GM23338 (cell line): ENCODE results near the gene TOM1L2.

Experiments used
- CREB1 ChIP-seq: fragments of 250-450 bp; sonication (Bioruptor Pico); IDR thresholded peaks from 2 replicates; pipeline ENCODE4 v1.5.0; 2020; ENCODE audit warnings: low read depth, mild to moderate bottlenecking, moderate library complexity
- CTCF ChIP-seq, 2 experiments: fragments of 200-600 bp in 1 of 2; sonication (generic) in 1 of 2; conservative IDR thresholded peaks; 2 replicates each; pipeline versions ENCODE4 v1.5.1 to v1.6.1; 2016 to 2017; ENCODE audit warnings: antibody characterized with exemption in 2 of 2, low read depth in 2 of 2, mild to moderate bottlenecking in 2 of 2, moderate library complexity in 1 of 2
- EZH2 ChIP-seq: fragments of 200-600 bp; sonication (generic); IDR thresholded peaks from one replicate; pipeline ENCODE4 v1.8.0; 2017; ENCODE audit warnings: antibody characterized with exemption, mild to moderate bottlenecking, low read depth; ENCODE audit not compliant: unreplicated experiment
- EZH2phosphoT487 ChIP-seq: fragments of 200-600 bp; sonication (generic); IDR thresholded peaks from one replicate; pipeline ENCODE4 v1.8.1; 2018; ENCODE audit warnings: antibody characterized with exemption; ENCODE audit not compliant: unreplicated experiment
- JUNB ChIP-seq: IDR thresholded peaks from one replicate; pipeline ENCODE4 v1.6.1; 2016; ENCODE audit warnings: antibody characterized with exemption; ENCODE audit not compliant: unreplicated experiment
- NANOG ChIP-seq: IDR thresholded peaks from 2 replicates; pipeline ENCODE4 v1.6.1; 2016; ENCODE audit warnings: antibody characterized with exemption, borderline replicate concordance
- POLR2AphosphoS5 ChIP-seq: IDR thresholded peaks from 2 replicates; pipeline ENCODE4 v1.6.1; 2016; ENCODE audit warnings: antibody characterized with exemption, low read depth
- REST ChIP-seq: IDR thresholded peaks from one replicate; pipeline ENCODE4 v1.6.1; 2018; ENCODE audit warnings: antibody characterized with exemption; ENCODE audit not compliant: unreplicated experiment
- STAT1 ChIP-seq: IDR thresholded peaks from one replicate; pipeline ENCODE4 v1.6.1; 2016; ENCODE audit warnings: antibody characterized with exemption; ENCODE audit not compliant: unreplicated experiment
- ZNF114 ChIP-seq: fragments of 250-450 bp; sonication (Bioruptor Pico); IDR thresholded peaks from 2 replicates; pipeline ENCODE4 v1.5.0; 2020; ENCODE audit warnings: mild to moderate bottlenecking, moderate library complexity
- ZNF331 ChIP-seq: fragments of 250-450 bp; sonication (Bioruptor Pico); IDR thresholded peaks from 2 replicates; pipeline ENCODE4 v1.5.0; 2020; ENCODE audit warnings: low read depth, mild to moderate bottlenecking, moderate library complexity
- TF ChIP-seq, protein P1 (sequence below): IDR thresholded peaks from 2 replicates; pipeline ENCODE4 v1.6.1; 2016; ENCODE audit warnings: antibody characterized with exemption
- TF ChIP-seq, protein P2 (sequence below): fragments of 250-450 bp; sonication (Bioruptor Pico); IDR thresholded peaks from 2 replicates; pipeline ENCODE4 v1.5.0; 2020; ENCODE audit warnings: mild to moderate bottlenecking, moderate library complexity

DNA sequence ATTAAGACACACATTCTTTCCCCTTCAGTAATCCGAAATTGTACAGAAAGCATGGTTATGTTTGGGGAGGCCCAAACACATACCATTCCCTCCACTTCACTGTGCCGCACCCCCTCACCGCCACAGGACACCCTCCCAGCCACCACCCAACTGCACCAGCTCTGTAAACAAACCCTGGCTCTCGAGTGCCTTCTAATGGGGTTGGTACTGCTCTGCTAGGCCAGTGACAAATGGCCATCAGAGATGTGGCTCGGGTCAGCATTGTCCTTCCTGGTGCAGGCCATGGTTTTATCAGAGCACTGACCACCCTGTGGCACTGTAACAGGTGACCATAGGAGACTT, 111.5 kb downstream of the TOM1L2 start:
- TF ChIP-seq CTCF (conservative IDR thresholded peaks at IDR 0.05; ENCODE audit: low read depth in 2 of 2) (0 out of 4 replicates have a peak, but pooled peaks of 1 of the 2 experiments have one; percentile 5), POLR2AphosphoS5 (no peak), EZH2 (no peak), EZH2phosphoT487 (no peak), CREB1 (CRISPR knock-in tag) (no peak), REST (no peak), JUNB (no peak), ZNF114 (CRISPR knock-in tag) (no peak), NANOG (no peak), STAT1 (no peak), ZNF331 (CRISPR knock-in tag) (no peak)
- TF ChIP-seq, protein P1, sequence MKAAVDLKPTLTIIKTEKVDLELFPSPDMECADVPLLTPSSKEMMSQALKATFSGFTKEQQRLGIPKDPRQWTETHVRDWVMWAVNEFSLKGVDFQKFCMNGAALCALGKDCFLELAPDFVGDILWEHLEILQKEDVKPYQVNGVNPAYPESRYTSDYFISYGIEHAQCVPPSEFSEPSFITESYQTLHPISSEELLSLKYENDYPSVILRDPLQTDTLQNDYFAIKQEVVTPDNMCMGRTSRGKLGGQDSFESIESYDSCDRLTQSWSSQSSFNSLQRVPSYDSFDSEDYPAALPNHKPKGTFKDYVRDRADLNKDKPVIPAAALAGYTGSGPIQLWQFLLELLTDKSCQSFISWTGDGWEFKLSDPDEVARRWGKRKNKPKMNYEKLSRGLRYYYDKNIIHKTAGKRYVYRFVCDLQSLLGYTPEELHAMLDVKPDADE, result no peak
- TF ChIP-seq, protein P2, sequence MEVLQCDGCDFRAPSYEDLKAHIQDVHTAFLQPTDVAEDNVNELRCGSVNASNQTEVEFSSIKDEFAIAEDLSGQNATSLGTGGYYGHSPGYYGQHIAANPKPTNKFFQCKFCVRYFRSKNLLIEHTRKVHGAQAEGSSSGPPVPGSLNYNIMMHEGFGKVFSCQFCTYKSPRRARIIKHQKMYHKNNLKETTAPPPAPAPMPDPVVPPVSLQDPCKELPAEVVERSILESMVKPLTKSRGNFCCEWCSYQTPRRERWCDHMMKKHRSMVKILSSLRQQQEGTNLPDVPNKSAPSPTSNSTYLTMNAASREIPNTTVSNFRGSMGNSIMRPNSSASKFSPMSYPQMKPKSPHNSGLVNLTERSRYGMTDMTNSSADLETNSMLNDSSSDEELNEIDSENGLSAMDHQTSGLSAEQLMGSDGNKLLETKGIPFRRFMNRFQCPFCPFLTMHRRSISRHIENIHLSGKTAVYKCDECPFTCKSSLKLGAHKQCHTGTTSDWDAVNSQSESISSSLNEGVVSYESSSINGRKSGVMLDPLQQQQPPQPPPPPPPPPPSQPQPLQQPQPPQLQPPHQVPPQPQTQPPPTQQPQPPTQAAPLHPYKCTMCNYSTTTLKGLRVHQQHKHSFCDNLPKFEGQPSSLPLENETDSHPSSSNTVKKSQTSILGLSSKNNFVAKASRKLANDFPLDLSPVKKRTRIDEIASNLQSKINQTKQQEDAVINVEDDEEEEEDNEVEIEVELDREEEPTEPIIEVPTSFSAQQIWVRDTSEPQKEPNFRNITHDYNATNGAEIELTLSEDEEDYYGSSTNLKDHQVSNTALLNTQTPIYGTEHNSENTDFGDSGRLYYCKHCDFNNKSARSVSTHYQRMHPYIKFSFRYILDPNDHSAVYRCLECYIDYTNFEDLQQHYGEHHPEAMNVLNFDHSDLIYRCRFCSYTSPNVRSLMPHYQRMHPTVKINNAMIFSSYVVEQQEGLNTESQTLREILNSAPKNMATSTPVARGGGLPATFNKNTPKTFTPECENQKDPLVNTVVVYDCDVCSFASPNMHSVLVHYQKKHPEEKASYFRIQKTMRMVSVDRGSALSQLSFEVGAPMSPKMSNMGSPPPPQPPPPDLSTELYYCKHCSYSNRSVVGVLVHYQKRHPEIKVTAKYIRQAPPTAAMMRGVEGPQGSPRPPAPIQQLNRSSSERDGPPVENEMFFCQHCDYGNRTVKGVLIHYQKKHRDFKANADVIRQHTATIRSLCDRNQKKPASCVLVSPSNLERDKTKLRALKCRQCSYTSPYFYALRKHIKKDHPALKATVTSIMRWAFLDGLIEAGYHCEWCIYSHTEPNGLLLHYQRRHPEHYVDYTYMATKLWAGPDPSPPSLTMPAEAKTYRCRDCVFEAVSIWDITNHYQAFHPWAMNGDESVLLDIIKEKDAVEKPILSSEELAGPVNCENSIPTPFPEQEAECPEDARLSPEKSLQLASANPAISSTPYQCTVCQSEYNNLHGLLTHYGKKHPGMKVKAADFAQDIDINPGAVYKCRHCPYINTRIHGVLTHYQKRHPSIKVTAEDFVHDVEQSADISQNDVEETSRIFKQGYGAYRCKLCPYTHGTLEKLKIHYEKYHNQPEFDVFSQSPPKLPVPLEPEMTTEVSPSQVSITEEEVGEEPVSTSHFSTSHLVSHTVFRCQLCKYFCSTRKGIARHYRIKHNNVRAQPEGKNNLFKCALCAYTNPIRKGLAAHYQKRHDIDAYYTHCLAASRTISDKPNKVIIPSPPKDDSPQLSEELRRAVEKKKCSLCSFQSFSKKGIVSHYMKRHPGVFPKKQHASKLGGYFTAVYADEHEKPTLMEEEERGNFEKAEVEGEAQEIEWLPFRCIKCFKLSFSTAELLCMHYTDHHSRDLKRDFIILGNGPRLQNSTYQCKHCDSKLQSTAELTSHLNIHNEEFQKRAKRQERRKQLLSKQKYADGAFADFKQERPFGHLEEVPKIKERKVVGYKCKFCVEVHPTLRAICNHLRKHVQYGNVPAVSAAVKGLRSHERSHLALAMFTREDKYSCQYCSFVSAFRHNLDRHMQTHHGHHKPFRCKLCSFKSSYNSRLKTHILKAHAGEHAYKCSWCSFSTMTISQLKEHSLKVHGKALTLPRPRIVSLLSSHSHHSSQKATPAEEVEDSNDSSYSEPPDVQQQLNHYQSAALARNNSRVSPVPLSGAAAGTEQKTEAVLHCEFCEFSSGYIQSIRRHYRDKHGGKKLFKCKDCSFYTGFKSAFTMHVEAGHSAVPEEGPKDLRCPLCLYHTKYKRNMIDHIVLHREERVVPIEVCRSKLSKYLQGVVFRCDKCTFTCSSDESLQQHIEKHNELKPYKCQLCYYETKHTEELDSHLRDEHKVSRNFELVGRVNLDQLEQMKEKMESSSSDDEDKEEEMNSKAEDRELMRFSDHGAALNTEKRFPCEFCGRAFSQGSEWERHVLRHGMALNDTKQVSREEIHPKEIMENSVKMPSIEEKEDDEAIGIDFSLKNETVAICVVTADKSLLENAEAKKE (CRISPR knock-in tag), result no peak
